Measurements from ENCODE around the gene MAD1L1. TPM values are rescaled to one million over a fixed set of nuclear protein-coding genes. Genes with fewer than 3 reads are reported as not detected.
A peak's percentile ranks its signal among the peaks of the same experiment; 100 is the strongest.

The MAD1L1 gene
- total and polyA plus RNA-seq, 2 of the 4 experiments (the other 2 are of a cell fraction) = 29.0 to 40.9 TPM

GRCh38 chr7:2171855-2172254 is 60.9 kb downstream of the MAD1L1 start:
- TF ChIP-seq MAZ (IDR thresholded peaks at IDR 0.05; ENCODE audit: borderline replicate concordance, low read depth, low read length) (no peak), RFX5 (IDR thresholded peaks at IDR 0.05; ENCODE audit: low read depth, low read length) (no peak), CHD1 (IDR thresholded peaks at IDR 0.05; ENCODE audit: low read depth, low read length) (no peak), SMC3 (IDR thresholded peaks at IDR 0.05; ENCODE audit: low read depth, low read length) (no peak), MXI1 (IDR thresholded peaks at IDR 0.05; ENCODE audit: borderline replicate concordance, low read depth, low read length) (no peak)
- no peak overlapping the region for H4K5ac ChIP-seq (ENCODE audit: low read depth, low read length)
- no peak overlapping the region for H3K4me3 ChIP-seq (ENCODE audit: insufficient read depth, low read depth, low read length)
- peaks cover 24% of the 10 kb centered on the region for H3K4me1 ChIP-seq (ENCODE audit: control insufficient read depth, insufficient read depth, low read length)
- H3K23ac ChIP-seq (ENCODE audit: low read depth, low read length) = no peak overlapping the region
- no peak overlapping the region for H3K14ac ChIP-seq (replicated peaks; ENCODE audit: low read depth, low read length)
- H3K9ac ChIP-seq (ENCODE audit: low read depth, low read length) = no peak overlapping the region
- H4K91ac ChIP-seq (ENCODE audit: insufficient read depth, low read depth, low read length) = no peak overlapping the region
- 90% methylated on average over 5 of the region's 6 CpGs; no CpG with 5 or more reads in 1 of the 2 experiments for WGBS, 2 experiments (ENCODE audit: extremely low coverage in 2 of 2, insufficient read length in 1 of 2)
- ChIA-PET CTCF (interaction anchor here (0.5 to 0.6 kb wide), 2 partner anchors 119 to 327 kb away, joined by 3 read pairs; no protein-coding TSS in a partner anchor), POLR2A (ENCODE audit: unreplicated experiment) (no interaction called here)
- no peak overlapping the region for H2AFZ ChIP-seq (replicated peaks; ENCODE audit: low read length, poor library complexity)
- no peak overlapping the region for H3K4me2 ChIP-seq (ENCODE audit: low read depth, low read length)
- H3K9me3 ChIP-seq (ENCODE audit: control insufficient read depth, insufficient read depth, low read length) = no peaks in the 10 kb centered on the region
- in situ Hi-C loops (cut with MboI; ENCODE audit: low sequenced_read_pairs) = no loop called here
- H2AK9ac ChIP-seq (replicated peaks; ENCODE audit: low read depth, low read length, poor library complexity) = peak overlapping the region; percentile 20
- H3K18ac ChIP-seq (ENCODE audit: low read depth, low read length) = no peak overlapping the region
- H3K27ac ChIP-seq (ENCODE audit: insufficient read depth, low read length) = no peak overlapping the region
- no peak overlapping the region for H2BK15ac ChIP-seq (ENCODE audit: low read depth, low read length)
- dilution Hi-C loops (cut with HindIII; ENCODE audit: low sequenced_read_pairs, unreplicated experiment) = no loop called here
- DNase-seq = no peak
- peaks cover 37% of the 10 kb centered on the region for H3K9me1 ChIP-seq (ENCODE audit: insufficient read depth, low read length)
- H2BK120ac ChIP-seq (ENCODE audit: low read depth, low read length) = no peak overlapping the region
- peaks cover 4% of the 10 kb centered on the region; the same call in 1 of the 2 replicates for H3K27me3 ChIP-seq (ENCODE audit: control insufficient read depth, insufficient read depth, low read length)
- intact Hi-C loops (cut with micrococcal nuclease) = loop anchor here (5.0 kb wide), 1 partner anchor 60 kb away; no protein-coding TSS in a partner anchor
- no peak overlapping the region for H2BK20ac ChIP-seq (ENCODE audit: low read depth, low read length)
- no peak overlapping the region for H3K4ac ChIP-seq (ENCODE audit: low read depth, low read length)
- no peak for ATAC-seq (ENCODE audit: low read depth)
- no peak overlapping the region for H2BK5ac ChIP-seq (ENCODE audit: low read depth, low read length, poor library complexity, severe bottlenecking)
- H3K36me3 ChIP-seq (ENCODE audit: control insufficient read depth, insufficient read depth, low read length) = peaks cover 10% of the 10 kb centered on the region; the same call in 1 of the 2 replicates
- H4K8ac ChIP-seq (ENCODE audit: low read depth in 2 of 2, low read length in 2 of 2) = no peak overlapping the region
- H3K79me1 ChIP-seq (ENCODE audit: low read depth in 1 of 2, low read length in 2 of 2) = peaks cover 13 to 46% of the 10 kb centered on the region in 2 experiments; a peak in 3 of 4 replicates
- H4K20me1 ChIP-seq (ENCODE audit: insufficient read depth, low read length) = peaks cover 45% of the 10 kb centered on the region
- peak overlapping the region; percentile 23; the same call in 1 of the 2 replicates for H2AK5ac ChIP-seq (ENCODE audit: low read depth, low read length)
- no peak overlapping the region for H3K56ac ChIP-seq (ENCODE audit: extremely low read depth, insufficient read depth, low read length)
- no TSS peak for BruUV-seq (replicated peaks)
